HG03520 (cell line): ENCODE data around the gene CCDC186.

Experiments
- ATAC-seq: cut with Tn5 transposase; IDR thresholded peaks from one replicate; pipeline ENCODE4 v1.9.1; 2021; ENCODE audit warnings: mild to moderate bottlenecking, moderate library complexity; ENCODE audit not compliant: unreplicated experiment

CCDC186 gene

GRCh38 chr10:114173921-114174694, at the start of gene CCDC186:
Gene CCDC186, minus strand, starts transcription at chr10:114174203. Its CDS starts 10,935 bp downstream, at chr10:114163268.
- ATAC-seq: peak; percentile 99

GRCh38 chr10:114223066-114223465, 49.1 kb upstream of the CCDC186 start:
- no peak for ATAC-seq

GRCh38 chr10:114221235-114221634, 47.2 kb upstream of the CCDC186 start:
- no peak for ATAC-seq

GRCh38 chr10:114220281-114220680, 46.3 kb upstream of the CCDC186 start:
- ATAC-seq: no peak

- no peak for ATAC-seq
Observed at GRCh38 chr10:114215033-114215432, 41.0 kb upstream of the CCDC186 start.

- ATAC-seq: no peak
Observed at GRCh38 chr10:114212153-114212552, 38.1 kb upstream of the CCDC186 start.

GRCh38 chr10:114208351-114208750, 34.3 kb upstream of the CCDC186 start:
- no peak for ATAC-seq

GRCh38 chr10:114207349-114207748, 33.3 kb upstream of the CCDC186 start:
- no peak for ATAC-seq

- ATAC-seq: no peak
Observed at GRCh38 chr10:114206902-114207301, 32.9 kb upstream of the CCDC186 start.

- no peak for ATAC-seq
Observed at GRCh38 chr10:114202812-114203211, 28.8 kb upstream of the CCDC186 start.

- no peak for ATAC-seq
Observed at GRCh38 chr10:114199239-114199638, 25.2 kb upstream of the CCDC186 start.

GRCh38 chr10:114195079-114195478, 21.1 kb upstream of the CCDC186 start:
- ATAC-seq: peak; percentile 86

- ATAC-seq: no peak
Observed at GRCh38 chr10:114189700-114190099, 15.7 kb upstream of the CCDC186 start.

GRCh38 chr10:114188900-114189299, 14.9 kb upstream of the CCDC186 start:
- no peak for ATAC-seq

GRCh38 chr10:114188001-114188400, 14.0 kb upstream of the CCDC186 start:
- no peak for ATAC-seq

- no peak for ATAC-seq
Observed at GRCh38 chr10:114184276-114184675, 10.3 kb upstream of the CCDC186 start.

- no peak for ATAC-seq
Observed at GRCh38 chr10:114183563-114183962, 9.6 kb upstream of the CCDC186 start.

- no peak for ATAC-seq
Observed at GRCh38 chr10:114181971-114182370, 8.0 kb upstream of the CCDC186 start.

GRCh38 chr10:114180937-114181336, 6.9 kb upstream of the CCDC186 start:
- no peak for ATAC-seq

GRCh38 chr10:114179747-114180146, 5.7 kb upstream of the CCDC186 start:
- no peak for ATAC-seq

- ATAC-seq: no peak
Observed at GRCh38 chr10:114179148-114179547, 5.1 kb upstream of the CCDC186 start, which contains the start of gene TDRD1. Gene TDRD1, plus strand, starts transcription at chr10:114179353. Its CDS starts 8,479 bp downstream, at chr10:114187832.

- no peak for ATAC-seq
Observed at GRCh38 chr10:114176511-114176910, 2.5 kb upstream of the CCDC186 start.

GRCh38 chr10:114175667-114176066, 1.7 kb upstream of the CCDC186 start:
- no peak for ATAC-seq
